Skin of body (tissue), 2 donors: Measurements from ENCODE around the gene GARNL3. TPM values are rescaled to one million over a fixed set of nuclear protein-coding genes. Genes with fewer than 3 reads are reported as not detected.

Experiments
- DNase-seq: peaks from one replicate; lab custom pipeline; 2025; lab: John Stamatoyannopoulos, UW
- total RNA-seq: library from RNA; depleted of rRNA; stranded (reverse); fragments of >200 nt; gene quantifications from one replicate; pipeline ENCODE4 v1.2.3, GENCODE V29; 2014

Gene GARNL3
- total RNA-seq, 1 donor from 2014 or later, result 51.1 TPM

DNA sequence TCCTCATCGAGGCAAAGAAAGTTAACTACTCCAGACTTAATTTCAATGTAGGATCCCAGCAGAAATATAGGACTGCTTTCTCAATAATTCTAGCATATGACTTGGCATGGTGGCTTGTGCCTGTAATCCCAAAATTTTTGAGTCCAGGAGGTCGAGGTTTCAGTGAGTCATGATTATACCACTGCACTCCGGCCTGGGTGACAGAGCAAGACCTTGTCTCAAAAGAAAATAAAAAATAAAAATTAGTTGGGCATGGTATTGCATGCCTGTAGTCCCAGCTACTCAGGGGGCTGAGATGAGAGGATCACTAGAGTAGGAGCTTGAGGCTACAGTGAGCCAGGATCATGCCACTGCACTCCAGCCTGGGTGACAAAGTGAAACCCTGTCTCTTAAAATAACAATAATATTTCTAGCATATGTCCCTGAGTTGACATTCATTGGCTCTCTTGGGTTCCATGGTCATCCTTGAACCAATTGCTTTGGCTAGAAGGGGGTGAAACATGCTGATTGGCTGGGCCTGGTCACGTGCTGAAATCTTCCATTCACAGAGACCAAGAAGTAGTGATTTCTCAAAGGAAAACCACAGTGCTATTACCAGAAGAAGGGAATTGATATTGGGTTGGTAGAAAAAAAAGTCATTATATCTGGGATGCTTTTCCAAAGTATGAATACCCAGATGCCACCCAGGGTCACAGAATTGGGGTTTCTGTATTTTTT, 31.6 kb upstream of the GARNL3 start:
- no peak for DNase-seq

DNA sequence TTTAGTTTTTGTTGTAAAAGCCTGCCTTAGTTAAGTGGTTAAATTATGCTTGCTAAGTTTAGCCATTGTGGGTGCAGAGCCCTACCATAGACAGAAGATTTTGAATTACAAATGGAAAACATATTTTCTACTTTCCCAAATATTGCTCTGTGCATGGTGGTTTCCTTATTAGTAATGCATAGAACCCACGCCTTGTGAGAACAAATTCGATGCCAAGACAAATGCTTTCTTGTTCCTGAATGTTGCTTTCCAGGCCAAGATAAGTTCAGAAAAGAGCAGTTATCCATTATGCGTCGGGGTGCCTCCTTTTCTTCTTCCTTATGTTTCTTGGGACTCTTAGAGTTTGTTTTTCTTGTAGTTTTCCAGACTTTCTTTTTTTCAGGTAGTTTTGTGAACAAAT, 31.0 kb upstream of the GARNL3 start:
- peak; percentile 85 for DNase-seq

DNA sequence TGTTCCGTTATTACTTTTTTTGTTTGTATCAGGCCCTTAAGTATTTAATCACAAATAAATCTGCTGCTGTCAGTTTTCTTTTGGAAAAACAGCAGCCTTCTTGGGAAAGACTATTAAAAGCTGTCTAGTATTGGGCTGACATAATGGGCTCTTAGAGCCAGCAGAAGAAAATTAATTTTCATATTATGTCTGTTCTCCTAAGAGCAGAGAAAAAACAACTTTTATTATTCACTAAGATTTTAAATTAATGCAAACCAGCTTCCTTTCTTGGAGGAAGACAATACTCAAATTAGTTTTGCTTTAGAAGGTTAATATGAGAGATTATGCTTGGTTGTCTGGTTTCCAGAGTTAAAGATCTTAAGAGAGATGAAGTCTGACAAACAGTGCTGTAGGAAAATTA, 30.6 kb upstream of the GARNL3 start:
- peak; percentile 75 for DNase-seq

DNA sequence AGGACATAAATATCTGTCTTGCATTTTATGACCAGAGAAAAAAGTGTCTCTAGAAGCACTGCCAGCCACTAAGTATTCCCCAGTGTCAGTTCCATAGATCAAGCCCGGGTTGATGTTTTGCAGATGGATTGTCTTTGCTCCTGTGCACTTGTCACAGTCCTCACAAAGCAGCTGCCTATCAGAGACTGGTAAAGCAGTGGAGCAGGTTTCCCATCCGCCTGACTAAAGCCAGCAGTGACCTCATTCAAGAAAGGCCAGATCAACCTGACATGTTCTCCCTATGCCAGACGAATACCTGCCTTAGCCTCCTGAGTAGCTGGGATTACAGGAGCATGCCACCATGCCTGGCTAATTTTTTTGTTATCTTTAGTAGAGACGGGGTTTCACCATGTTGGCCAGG, 26.8 kb upstream of the GARNL3 start:
- DNase-seq, result no peak

DNA sequence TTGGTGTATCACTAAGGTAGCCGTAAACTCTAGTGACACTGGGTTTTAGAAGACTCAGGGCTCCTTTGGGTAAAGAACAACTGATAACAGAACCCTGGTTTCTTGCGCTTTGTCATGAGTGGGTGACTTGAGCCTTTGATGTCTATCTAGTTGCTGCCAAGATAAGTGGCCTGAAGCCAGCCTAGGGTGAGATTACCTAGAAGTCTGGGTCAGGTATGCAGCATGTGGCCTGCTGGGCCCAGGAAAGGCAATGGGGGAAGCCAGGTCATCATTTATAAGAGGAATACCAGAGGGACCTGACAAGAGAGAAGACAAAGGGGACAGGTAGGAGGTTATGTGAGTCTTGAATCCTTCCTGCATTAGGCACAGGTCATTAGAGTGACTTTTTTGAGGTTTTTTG, 23.2 kb upstream of the GARNL3 start:
- no peak for DNase-seq

DNA sequence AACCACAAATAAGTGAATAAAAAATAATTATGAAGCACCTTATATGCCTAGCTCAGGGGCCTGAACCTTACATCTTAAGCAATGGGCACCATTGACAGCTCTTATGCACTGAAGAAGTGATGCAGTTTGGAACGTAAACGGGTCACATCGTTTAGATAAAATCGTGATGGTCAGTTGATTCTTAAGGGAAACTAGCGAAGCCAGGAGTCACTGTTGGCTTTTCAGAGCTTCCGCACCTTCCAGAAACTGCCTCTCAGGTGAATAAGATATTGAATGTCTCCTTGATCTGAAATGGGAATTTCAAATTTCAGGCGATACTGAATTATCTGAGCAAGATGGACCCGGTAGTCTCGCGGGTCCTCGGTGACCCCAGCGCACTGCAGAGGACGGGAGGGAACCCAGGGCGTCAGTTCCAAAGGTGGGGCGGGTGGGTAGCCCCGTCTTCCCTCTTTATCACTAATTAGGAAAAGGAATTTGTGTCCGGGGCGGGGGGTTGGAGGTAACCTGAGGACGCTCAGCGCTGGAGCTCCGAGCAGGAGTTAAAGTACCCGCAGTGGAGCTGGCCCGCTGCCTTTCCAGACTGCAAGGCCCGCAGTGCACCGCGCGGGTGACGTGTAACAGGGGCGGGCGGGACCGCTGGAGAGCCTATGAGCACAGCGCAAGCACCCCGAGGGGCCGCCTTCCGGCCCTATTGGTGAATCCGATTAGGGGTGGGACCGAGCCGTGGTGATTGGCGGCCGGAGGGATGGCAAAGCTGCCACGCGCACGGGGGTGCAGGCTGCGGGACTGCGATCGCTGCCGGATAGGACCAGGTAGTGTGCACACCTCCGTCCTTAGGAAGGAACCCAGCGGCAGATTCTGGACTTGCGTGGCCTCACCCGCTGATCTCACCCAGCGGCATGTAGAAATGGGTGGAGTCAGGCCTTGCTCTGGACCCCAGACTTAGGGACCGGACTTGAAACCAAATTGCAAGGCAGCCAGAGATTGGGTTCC, 19.7 kb upstream of the GARNL3 start:
- DNase-seq, result peak; percentile 93

DNA sequence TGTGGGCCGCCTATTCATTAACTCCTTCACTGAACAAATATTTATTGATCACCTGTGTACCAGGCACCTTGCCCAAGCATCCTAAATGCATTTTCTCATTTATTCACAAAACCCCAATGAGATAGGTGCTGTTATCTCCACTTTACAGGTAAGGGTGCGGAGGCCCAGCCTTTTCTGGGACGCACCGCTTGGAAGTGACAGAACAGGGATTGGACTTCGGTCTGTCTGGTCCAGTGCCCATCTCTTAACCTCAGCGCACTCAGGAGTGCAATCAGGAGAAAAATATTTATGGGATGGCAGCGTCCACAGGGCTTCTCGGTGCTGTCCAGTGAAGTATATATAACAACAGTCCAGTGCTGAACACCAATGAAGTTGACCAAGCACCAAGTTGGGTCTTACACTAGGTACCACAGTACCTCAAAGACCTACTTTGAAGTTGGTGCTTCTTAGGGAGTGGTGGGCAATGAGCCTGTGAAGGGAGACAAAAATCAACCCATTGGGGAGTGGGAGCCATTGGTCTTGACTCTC, 18.9 kb upstream of the GARNL3 start:
- DNase-seq, result no peak

DNA sequence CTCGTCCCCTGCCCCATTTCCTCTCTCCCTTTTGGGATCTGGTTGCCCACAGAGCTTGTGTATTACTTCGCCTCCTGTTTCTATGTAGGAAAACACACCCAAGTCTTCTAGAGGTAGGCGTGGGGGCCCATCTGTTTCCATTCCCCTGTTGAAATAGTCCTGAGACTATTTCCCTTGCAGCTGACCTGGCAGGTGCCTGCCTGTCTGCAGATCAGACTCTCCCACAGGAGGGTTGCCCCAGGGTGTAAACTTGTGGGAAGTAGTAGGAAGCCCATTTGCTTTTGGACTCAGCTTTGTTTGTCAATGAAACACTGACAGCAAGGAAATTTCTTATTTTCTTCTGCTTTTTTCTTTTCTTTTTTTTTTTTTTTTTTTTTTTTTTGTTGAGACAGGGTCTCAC, 16.3 kb upstream of the GARNL3 start:
- no peak for DNase-seq

DNA sequence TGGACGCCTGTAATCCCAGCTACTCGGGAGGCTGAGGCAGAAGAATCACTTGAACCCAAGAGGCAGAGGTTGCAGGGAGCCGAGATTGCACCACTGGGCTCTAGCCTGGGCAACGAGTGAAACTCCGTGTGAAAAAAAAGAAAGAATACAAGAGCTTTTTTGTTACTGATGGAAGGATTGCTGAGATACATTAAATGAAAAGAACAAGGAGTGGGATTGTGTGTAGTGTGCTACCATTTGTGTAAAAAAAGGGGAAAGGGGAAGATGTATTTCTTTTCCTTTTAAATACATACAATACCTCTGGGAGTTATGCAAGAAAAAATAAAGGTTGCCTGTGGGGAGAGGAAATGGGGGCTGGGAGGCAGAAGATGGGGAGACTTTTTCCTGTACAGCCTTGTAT, 14.7 kb upstream of the GARNL3 start:
- no peak for DNase-seq

DNA sequence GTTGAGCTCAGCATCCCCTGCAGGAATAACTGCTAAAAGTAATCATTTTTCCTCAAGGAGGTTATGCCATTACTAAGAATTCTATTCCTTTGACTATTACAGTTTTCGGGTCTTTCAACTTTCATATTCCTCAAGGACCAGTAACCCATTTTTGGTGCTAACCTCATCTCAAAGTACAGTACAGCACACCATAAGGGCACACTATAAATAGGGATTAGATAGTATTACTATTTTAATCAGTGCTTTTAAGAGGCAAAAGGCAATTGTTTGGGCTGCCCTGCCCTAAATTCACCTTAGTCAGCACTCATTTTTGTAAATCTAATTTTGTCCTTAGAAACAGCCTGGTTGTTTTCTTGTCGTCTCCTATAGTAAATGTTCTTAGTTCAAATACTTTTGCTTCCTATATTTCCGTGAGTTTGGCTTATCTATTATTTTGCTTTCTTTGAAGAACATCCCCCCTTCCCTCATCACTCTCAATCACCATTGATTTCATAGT, 13.6 kb upstream of the GARNL3 start:
- DNase-seq, result no peak

DNA sequence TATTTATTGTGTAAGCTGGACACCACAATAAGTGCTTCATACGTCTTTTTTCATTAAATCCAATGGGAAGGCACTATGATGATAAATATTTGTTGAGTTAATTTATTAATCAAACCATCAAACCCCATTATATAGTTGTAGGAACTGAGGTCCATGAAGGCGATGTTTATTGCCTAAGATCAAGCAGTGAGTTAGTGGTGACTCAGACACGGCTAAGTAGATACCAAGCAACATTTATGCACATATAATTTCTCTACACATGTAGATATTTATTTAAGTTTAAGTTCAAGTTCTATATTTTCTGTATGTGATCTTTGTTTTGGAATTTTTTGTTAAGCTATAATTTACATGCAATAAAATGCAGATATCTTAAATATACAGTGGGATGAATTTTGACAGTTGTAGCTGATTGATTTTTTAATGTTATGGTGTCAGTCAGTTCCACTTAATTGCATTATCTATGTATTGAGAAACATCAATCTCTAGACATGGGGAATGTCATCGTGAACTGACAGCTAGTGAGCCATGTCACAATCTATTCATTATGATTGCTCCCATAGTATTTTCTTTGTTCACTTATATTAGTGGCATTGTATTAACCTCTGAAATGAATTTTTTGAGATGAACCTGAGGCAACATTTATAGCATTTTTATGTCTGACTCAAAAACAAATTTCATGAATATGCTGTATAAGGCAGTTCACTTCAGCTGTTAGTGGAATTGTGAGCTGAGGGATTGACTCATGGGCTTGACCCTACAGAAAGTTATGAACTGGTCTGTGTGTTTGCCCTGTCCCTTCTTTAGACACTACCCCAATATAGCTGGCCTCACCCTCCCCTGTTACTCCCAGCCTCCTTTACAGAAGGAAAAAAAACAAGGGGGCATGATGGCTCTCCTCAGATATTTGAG, 11.9 kb upstream of the GARNL3 start:
- DNase-seq, result no peak

DNA sequence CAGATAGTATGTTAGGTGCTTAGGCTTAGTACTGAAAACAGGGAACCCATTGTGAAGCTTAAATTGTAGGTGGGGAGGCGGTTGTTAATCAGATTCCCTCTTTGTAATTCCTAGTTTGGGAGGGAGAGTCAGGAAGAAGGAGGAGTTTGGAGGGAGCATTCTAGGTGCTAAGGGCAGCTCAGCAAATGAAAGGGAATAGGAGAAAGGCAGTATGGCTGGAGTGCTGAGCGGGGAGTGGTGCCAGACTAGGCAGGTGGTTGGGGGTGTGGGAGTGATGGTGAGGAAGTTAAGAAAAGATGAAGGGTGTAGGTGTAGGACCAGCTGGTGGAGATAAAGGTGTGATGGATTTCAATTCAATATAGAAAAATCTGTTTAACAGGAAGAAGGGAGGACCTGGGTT, 11.1 kb upstream of the GARNL3 start:
- DNase-seq, result no peak

DNA sequence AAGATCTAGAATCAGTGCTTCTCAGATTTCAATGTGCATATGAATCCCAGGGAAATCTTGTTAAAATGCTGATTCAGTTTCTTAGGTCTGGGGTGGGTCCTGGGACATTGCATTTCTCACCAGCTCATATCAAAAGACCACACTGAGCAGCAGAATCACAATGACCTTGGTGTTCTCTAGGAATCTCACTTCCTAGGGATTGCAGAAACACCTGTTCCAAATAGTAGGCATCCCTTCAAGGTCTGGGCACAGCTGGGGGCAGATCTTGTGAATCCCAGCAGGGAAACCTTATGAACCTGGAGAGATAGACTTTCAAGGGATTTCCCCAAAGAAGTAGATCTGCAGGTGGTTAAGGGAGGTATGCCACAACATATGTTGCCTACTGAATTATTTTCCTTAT, 8.9 kb upstream of the GARNL3 start:
- DNase-seq, result no peak

DNA sequence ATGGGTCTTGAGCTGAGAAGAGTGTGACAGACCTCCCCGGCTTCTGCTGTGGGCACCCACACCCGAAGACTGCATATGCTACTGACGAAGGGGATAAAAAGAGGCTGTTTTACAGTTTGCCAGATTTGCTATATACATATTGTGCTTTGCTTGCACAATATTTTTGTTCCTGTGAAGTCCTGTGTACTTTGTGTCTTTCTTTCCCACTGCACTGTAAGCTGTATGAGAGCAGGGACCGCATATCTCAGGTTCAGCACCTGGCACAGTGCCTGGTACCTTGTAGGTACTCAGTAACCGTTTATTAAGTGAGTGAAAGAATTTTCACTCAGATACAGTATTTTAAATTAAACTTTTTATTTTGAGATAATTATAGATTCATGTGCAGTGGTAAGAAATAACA, 8.2 kb upstream of the GARNL3 start:
- no peak for DNase-seq

DNA sequence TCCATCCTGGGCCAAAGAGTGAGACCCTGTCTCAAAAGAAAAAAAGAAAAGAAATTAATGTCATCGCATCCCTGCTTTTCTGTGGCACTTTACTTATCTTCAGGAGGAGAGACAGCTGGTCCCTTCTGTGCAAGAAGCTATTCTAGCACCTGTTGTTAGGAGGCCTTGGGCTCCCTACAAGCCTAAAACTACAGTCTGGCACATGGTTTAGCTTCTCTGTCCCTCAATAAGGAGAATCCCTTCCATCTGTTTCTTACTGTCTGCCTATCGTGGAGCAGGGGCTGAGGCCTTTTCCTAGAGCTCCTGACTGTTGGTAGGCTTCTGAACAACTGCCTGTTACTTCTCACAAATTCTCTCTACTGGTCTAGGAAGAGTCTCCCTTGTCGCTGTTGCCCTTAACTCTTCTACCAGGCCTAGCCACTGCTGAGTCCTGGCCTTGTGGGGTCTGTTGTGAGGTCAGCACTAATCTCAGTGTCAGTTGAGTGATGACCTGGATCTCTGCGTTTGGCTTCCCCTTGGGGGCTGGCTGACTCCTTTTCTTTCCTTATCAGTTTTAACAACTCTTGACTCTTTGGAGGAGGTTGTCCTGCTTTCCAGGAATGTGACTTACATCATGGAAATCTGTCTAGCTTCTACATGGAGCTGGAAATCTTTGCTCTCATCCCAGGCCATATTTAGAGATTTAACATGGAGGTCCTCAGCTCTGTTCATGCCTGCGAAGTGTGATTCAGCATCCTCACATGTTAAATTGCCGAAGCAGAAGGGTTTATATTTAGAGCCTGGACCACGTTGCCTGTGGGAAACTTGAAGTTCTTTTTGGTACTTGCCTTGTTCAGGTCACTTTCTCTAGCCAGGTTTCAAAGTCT, 5.7 kb upstream of the GARNL3 start:
- DNase-seq, result no peak

DNA sequence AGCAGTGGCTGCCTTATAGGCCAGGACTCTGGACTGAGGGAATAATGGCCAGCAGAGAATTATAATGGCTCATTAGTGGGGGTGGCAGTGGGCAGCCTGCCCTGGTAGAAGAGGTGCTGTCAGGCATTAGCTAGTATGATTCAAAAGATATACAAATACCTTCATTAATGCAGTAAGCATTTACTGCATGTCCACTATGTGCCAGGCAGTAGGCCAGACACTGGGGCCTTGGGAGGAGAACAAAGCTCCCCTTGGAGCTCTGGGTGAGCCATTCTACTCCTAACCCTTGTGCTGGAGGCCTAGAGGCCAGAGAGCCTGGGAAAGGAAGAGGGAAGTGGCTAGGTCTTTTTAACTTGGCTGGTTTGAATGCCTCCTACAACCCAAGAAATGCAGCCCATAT, 2.0 kb upstream of the GARNL3 start:
- no peak for DNase-seq

DNA sequence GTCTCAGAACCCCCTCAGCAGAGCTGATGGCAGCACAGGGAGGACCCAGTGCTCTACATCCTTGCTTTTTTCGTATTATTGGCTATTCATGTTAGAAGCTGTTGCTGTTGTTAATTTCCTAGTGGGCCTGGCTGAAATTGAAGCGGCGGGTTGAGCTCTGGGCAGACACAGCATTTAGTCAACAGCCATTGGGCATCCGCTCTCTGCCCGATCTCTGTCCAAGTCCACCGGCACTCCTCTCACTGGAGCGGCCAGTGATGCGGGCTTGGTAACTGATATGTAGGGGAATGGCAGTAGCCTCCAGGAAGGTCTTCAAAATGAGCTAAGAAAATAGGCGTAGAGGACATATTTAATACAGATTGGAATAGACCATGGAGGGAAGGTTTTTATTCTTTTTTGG, 1.3 kb upstream of the GARNL3 start:
- DNase-seq, result no peak

DNA sequence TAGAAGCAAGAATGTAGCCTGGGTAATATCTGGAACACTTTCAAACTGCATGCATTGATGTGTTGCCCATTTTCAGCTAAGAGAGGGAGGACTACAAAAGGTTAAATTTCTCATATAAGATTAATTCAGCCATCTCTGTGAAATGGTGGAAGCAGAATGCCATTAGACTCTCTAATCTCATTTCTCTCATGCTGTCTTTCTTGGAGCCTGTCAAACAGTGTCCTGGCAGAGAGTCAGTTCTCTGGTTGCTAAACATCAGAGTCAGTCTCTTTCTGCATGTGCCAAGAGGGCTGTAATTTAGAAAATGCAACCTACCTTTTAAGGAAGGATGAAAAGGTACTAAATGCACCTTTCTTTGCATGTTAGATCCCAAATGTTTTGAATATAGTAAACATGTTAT, 910 bp upstream of the GARNL3 start:
- DNase-seq, result no peak

DNA sequence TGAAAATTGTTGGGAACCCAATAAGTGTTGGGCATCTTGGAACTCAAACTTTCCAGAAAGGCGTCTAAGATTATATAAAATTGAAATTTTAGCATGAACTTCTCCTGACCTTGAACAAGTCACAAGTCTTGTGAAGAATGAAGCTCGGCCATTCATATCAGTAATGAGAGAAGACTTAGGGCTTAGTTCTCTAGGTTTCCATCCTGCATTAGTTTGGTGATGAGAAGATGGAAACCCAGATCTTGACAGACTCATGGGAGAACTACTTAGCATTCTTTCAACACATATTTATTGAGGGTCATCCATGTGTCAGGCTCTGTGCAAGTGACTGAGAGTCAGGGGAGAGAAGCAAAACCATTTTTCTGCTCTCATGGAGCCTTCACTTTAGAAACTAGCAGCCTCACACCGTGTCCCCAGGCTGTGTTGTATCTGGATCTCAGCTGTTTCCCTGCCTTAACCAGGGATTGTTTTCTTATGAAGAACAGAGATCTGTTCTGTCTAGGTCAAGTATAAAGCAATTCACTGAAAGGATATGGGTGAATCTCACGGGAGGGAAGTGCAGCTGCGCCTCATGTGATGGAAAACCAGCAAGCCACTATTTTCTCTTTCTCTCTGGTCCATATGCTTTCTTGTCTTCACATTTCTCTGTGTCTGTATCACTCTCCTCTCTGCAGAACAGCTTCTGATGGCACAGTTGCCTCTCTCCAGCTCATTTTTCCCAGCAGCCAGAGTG, 3.4 kb downstream of the GARNL3 start:
- DNase-seq, result no peak

DNA sequence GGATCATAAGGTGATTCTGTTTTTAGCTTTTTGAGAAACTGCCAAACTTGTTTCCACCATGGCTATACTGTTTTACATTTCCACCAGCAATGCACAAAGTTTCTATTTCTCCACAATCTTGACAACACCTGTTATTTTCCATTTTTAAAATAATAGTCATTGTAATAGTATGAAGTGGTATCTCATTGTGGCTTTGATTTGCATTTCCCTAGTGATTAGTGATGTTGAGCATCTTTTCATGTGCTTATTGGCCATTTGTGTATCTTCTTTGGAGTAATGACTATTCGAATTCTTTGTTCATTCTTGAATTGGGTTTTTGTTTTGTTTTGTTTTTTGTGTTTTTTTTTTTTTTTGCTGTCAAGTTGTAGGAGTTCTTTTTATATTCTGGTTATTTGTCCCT, 4.9 kb downstream of the GARNL3 start:
- no peak for DNase-seq
